KMS-11 (cell line): ENCODE results near the gene GBGT1.

ENCODE experiments used
- H2AFZ ChIP-seq: fragments of 200-600 bp; sonication (generic); 2 replicates; pipeline ENCODE4 v1.6.1; 2016; ENCODE audit warnings: antibody characterized with exemption, mixed run types, low read depth
- H3K27ac ChIP-seq: fragments of 200-600 bp; sonication (generic); 2 replicates; pipeline ENCODE4 v1.6.1; 2016; ENCODE audit warnings: mild to moderate bottlenecking, mixed run types
- H3K27me3 ChIP-seq: fragments of 200-600 bp; sonication (generic); 2 replicates; pipeline ENCODE4 v1.6.1; 2017; ENCODE audit warnings: mild to moderate bottlenecking, low read depth, mixed run types, moderate library complexity; ENCODE audit not compliant: insufficient read depth
- H3K36me3 ChIP-seq: fragments of 200-600 bp; sonication (generic); 2 replicates; pipeline ENCODE4 v1.6.1; 2017; ENCODE audit warnings: mild to moderate bottlenecking, mixed run types; ENCODE audit not compliant: insufficient read depth
- H3K4me1 ChIP-seq: fragments of 200-600 bp; sonication (generic); 2 replicates; pipeline ENCODE4 v1.6.1; 2016; ENCODE audit warnings: mild to moderate bottlenecking, low read depth, mixed run types; ENCODE audit not compliant: poor library complexity, severe bottlenecking
- H3K4me2 ChIP-seq: fragments of 200-600 bp; sonication (generic); 2 replicates; pipeline ENCODE4 v1.7.0; 2016; ENCODE audit warnings: mild to moderate bottlenecking, mixed run types
- H3K4me3 ChIP-seq: fragments of 200-600 bp; sonication (generic); IDR thresholded peaks from 2 replicates; pipeline ENCODE4 v1.6.1; 2017; ENCODE audit warnings: low read depth, low read length, mixed read lengths; ENCODE audit not compliant: insufficient read depth
- H3K79me2 ChIP-seq: fragments of 200-600 bp; sonication (generic); 2 replicates; pipeline ENCODE4 v1.6.1; 2016; ENCODE audit warnings: low read depth, mixed run types; ENCODE audit not compliant: insufficient read depth
- H3K9ac ChIP-seq: fragments of 200-600 bp; sonication (generic); 2 replicates; pipeline ENCODE4 v1.6.1; 2016; ENCODE audit warnings: mild to moderate bottlenecking, mixed run types
- H4K20me1 ChIP-seq: fragments of 200-600 bp; sonication (generic); 2 replicates; pipeline ENCODE4 v1.6.1; 2016; ENCODE audit warnings: mild to moderate bottlenecking, mixed run types; ENCODE audit not compliant: insufficient read depth
- CTCF ChIP-seq: fragments of 200-600 bp; sonication (generic); conservative IDR thresholded peaks from 2 replicates; pipeline ENCODE4 v1.6.1; 2017; ENCODE audit warnings: low read depth, mild to moderate bottlenecking, antibody characterized with exemption, low read length, moderate library complexity, mixed read lengths

Gene GBGT1

GRCh38 chr9:133144904-133145851 is 18.5 kb downstream of the GBGT1 start:
- Histone ChIP-seq H3K4me2 (peak overlapping the region; percentile 92; the same call in 1 of the 2 replicates), H3K27me3 (no peaks in the 10 kb centered on the region), H2AFZ (no peak overlapping the region), H3K9ac (peak overlapping the region; percentile 32; the same call in 1 of the 2 replicates), H3K27ac (peak overlapping the region; percentile 71; the same call in 1 of the 2 replicates), H3K79me2 (peaks cover 37% of the 10 kb centered on the region), H3K36me3 (no peaks in the 10 kb centered on the region), H4K20me1 (no peaks in the 10 kb centered on the region), H3K4me3 (no peak overlapping the region), H3K4me1 (peaks cover 37% of the 10 kb centered on the region)
- no peak for TF ChIP-seq CTCF

- Histone ChIP-seq H3K4me3 (no peak overlapping the region), H3K4me1 (peaks cover 30% of the 10 kb centered on the region), H2AFZ (no peak overlapping the region), H3K79me2 (peaks cover 37% of the 10 kb centered on the region), H3K9ac (peak overlapping the region; percentile 32; the same call in 1 of the 2 replicates), H3K36me3 (no peaks in the 10 kb centered on the region), H3K27ac (peak overlapping the region; percentile 71), H3K4me2 (peak overlapping the region; percentile 92), H3K27me3 (no peaks in the 10 kb centered on the region), H4K20me1 (no peaks in the 10 kb centered on the region)
- TF ChIP-seq CTCF, result peak; percentile 95
Observed at GRCh38 chr9:133144142-133144903, 19.4 kb downstream of the GBGT1 start.

GRCh38 chr9:133143639-133144141 is 20.0 kb downstream of the GBGT1 start:
- peak overlapping the region; percentile 32; the same call in 1 of the 2 replicates for H3K9ac ChIP-seq
- H2AFZ ChIP-seq, result no peak overlapping the region
- no peaks in the 10 kb centered on the region for H3K36me3 ChIP-seq
- H3K79me2 ChIP-seq, result peaks cover 37% of the 10 kb centered on the region
- H3K4me2 ChIP-seq, result peak overlapping the region; percentile 92
- peaks cover 30% of the 10 kb centered on the region for H3K4me1 ChIP-seq
- no peaks in the 10 kb centered on the region for H4K20me1 ChIP-seq
- H3K27me3 ChIP-seq, result no peaks in the 10 kb centered on the region
- no peak for TF ChIP-seq CTCF
- no peak overlapping the region for H3K4me3 ChIP-seq
- H3K27ac ChIP-seq, result peak overlapping the region; percentile 71
